Measurements from ENCODE around the gene PGAP3.

The PGAP3 gene

GRCh38 chr17:39666231-39666600 is 21.6 kb downstream of the PGAP3 start:
- H3K27me3 ChIP-seq (ENCODE audit: insufficient read depth, low read length, poor library complexity, severe bottlenecking): no peaks in the 10 kb centered on the region
- peaks cover 13% of the 10 kb centered on the region; the same call in 1 of the 2 replicates for H3K36me3 ChIP-seq (ENCODE audit: insufficient read depth, low read length)
- H4K20me1 ChIP-seq (ENCODE audit: insufficient read depth, low read length, poor library complexity, severe bottlenecking): no peaks in the 10 kb centered on the region
- no peak overlapping the region for H3K4me3 ChIP-seq (ENCODE audit: low read length, poor library complexity, severe bottlenecking)
- no peak overlapping the region for H2AFZ ChIP-seq (ENCODE audit: low read length)
- no peaks in the 10 kb centered on the region for H3K9me3 ChIP-seq (ENCODE audit: insufficient read depth, low read depth, low read length)
- no peaks in the 10 kb centered on the region for H3K9me2 ChIP-seq (replicated peaks; ENCODE audit: low read depth, low read length)
- TF ChIP-seq EZH2phosphoT487 (IDR thresholded peaks at IDR 0.05; ENCODE audit: borderline replicate concordance): no peak
- TF ChIP-seq CTCF (conservative IDR thresholded peaks at IDR 0.05; ENCODE audit: low read length): no peak
- no peak overlapping the region for H3K4me2 ChIP-seq (ENCODE audit: low read depth, low read length, poor library complexity, severe bottlenecking)
- no peaks in the 10 kb centered on the region for H3K4me1 ChIP-seq (ENCODE audit: insufficient read depth, low read length, poor library complexity, severe bottlenecking)
- no peak overlapping the region for H3K9ac ChIP-seq (ENCODE audit: low read depth, low read length, poor library complexity, severe bottlenecking)
- H3K79me2 ChIP-seq (ENCODE audit: insufficient read depth, low read length): no peaks in the 10 kb centered on the region
- no peaks in the 10 kb centered on the region for H3F3A ChIP-seq (ENCODE audit: low read depth)

- Histone ChIP-seq H3F3A (ENCODE audit: low read depth) (no peaks in the 10 kb centered on the region), H3K9me3 (ENCODE audit: insufficient read depth, low read depth, low read length) (no peaks in the 10 kb centered on the region), H3K9ac (ENCODE audit: low read depth, low read length, poor library complexity, severe bottlenecking) (no peak overlapping the region), H3K4me1 (ENCODE audit: insufficient read depth, low read length, poor library complexity, severe bottlenecking) (no peaks in the 10 kb centered on the region), H3K4me2 (ENCODE audit: low read depth, low read length, poor library complexity, severe bottlenecking) (no peak overlapping the region), H3K79me2 (ENCODE audit: insufficient read depth, low read length) (no peaks in the 10 kb centered on the region), H3K27me3 (ENCODE audit: insufficient read depth, low read length, poor library complexity, severe bottlenecking) (no peaks in the 10 kb centered on the region), H3K9me2 (replicated peaks; ENCODE audit: low read depth, low read length) (no peaks in the 10 kb centered on the region), H3K4me3 (ENCODE audit: low read length, poor library complexity, severe bottlenecking) (no peak overlapping the region), H2AFZ (ENCODE audit: low read length) (no peak overlapping the region), H3K36me3 (ENCODE audit: insufficient read depth, low read length) (peaks cover 18% of the 10 kb centered on the region; the same call in 1 of the 2 replicates), H4K20me1 (ENCODE audit: insufficient read depth, low read length, poor library complexity, severe bottlenecking) (no peaks in the 10 kb centered on the region)
- TF ChIP-seq CTCF (conservative IDR thresholded peaks at IDR 0.05; ENCODE audit: low read length): no peak
- no peak for TF ChIP-seq EZH2phosphoT487 (IDR thresholded peaks at IDR 0.05; ENCODE audit: borderline replicate concordance)
These were observed 22.1 kb downstream of the PGAP3 start for GRCh38 chr17:39665642-39666224.

GRCh38 chr17:39664581-39665561 is 23.0 kb downstream of the PGAP3 start, which contains the start of gene TCAP:
TSS of gene TCAP (plus strand) at chr17:39665349. CDS start at chr17:39665360, 11 bp downstream.
- no peaks in the 10 kb centered on the region for H4K20me1 ChIP-seq (ENCODE audit: insufficient read depth, low read length, poor library complexity, severe bottlenecking)

More at GRCh38 chr17:39664581-39665561, 23.0 kb downstream of the PGAP3 start, which contains the start of gene TCAP:
- Histone ChIP-seq H3K4me3 (ENCODE audit: low read length, poor library complexity, severe bottlenecking) (no peak within 1 kb of the TSS), H3K27me3 (ENCODE audit: insufficient read depth, low read length, poor library complexity, severe bottlenecking) (no peaks in the 10 kb centered on the region), H3K9ac (ENCODE audit: low read depth, low read length, poor library complexity, severe bottlenecking) (no peak within 1 kb of the TSS), H3K36me3 (ENCODE audit: insufficient read depth, low read length) (peaks cover 26% of the 10 kb centered on the region; the same call in 1 of the 2 replicates), H3K4me1 (ENCODE audit: insufficient read depth, low read length, poor library complexity, severe bottlenecking) (no peaks in the 10 kb centered on the region), H2AFZ (ENCODE audit: low read length) (no peak within 1 kb of the TSS), H3K9me2 (replicated peaks; ENCODE audit: low read depth, low read length) (no peaks in the 10 kb centered on the region), H3K9me3 (ENCODE audit: insufficient read depth, low read depth, low read length) (no peaks in the 10 kb centered on the region), H3K79me2 (ENCODE audit: insufficient read depth, low read length) (no peaks in the 10 kb centered on the region), H3F3A (ENCODE audit: low read depth) (no peaks in the 10 kb centered on the region), H3K4me2 (ENCODE audit: low read depth, low read length, poor library complexity, severe bottlenecking) (no peak within 1 kb of the TSS)
- TF ChIP-seq EZH2phosphoT487 (IDR thresholded peaks at IDR 0.05; ENCODE audit: borderline replicate concordance) (no peak), CTCF (conservative IDR thresholded peaks at IDR 0.05; ENCODE audit: low read length) (no peak)

Data from Loucy (cell line).